T-helper 17 cell (primary cell): Measurements from ENCODE around the gene PLEKHA7. TPM values are rescaled to one million over a fixed set of nuclear protein-coding genes. Genes with fewer than 3 reads are reported as not detected.
"Not testable (repeated sequence)": the region's sequence is repeated elsewhere in the genome, so short reads cannot be mapped to it uniquely, and the experiment has no call there.

Experiments used
- ATAC-seq: fragments of 150-1000 bp; cut with Tn5 transposase; 2 replicates; pipeline ENCODE4 v1.10.0; 2021; ENCODE audit warnings: mild to moderate bottlenecking, moderate library complexity
- DNase-seq, 3 donors: peaks; one replicate each; pipeline versions ENCODE4 v3.0.0 to v3.0.0-alpha.2; 2020 to 2021
- H3K9me3 ChIP-seq: one replicate; pipeline ENCODE4 v1.7.0; 2013; ENCODE audit warnings: low read length, mild to moderate bottlenecking; ENCODE audit not compliant: control insufficient read depth, poor library complexity, severe bottlenecking
- H3K27ac Mint-ChIP-seq: one replicate; pipeline ENCODE4 v1.8.0; 2022; ENCODE audit warnings: mild to moderate bottlenecking, moderate library complexity, mixed read lengths
- H3K27me3 Mint-ChIP-seq: one replicate; pipeline ENCODE4 v1.8.0; 2022; ENCODE audit warnings: mixed read lengths
- H3K36me3 Mint-ChIP-seq: one replicate; pipeline ENCODE4 v1.8.0; 2022; ENCODE audit warnings: low read depth, mixed read lengths
- H3K4me1 Mint-ChIP-seq: one replicate; pipeline ENCODE4 v1.8.0; 2022; ENCODE audit warnings: mild to moderate bottlenecking, mixed read lengths
- H3K4me3 Mint-ChIP-seq: one replicate; pipeline ENCODE4 v1.8.0; 2022; ENCODE audit warnings: mild to moderate bottlenecking, moderate library complexity, mixed read lengths
- total RNA-seq, 4 donors: library from RNA in 2 of 4; stranded (reverse) in 2 of 4; gene quantifications; one replicate each; pipeline ENCODE4 v1.2.3 and lab custom pipeline; 2022 to 2026

The PLEKHA7 gene, protein sequence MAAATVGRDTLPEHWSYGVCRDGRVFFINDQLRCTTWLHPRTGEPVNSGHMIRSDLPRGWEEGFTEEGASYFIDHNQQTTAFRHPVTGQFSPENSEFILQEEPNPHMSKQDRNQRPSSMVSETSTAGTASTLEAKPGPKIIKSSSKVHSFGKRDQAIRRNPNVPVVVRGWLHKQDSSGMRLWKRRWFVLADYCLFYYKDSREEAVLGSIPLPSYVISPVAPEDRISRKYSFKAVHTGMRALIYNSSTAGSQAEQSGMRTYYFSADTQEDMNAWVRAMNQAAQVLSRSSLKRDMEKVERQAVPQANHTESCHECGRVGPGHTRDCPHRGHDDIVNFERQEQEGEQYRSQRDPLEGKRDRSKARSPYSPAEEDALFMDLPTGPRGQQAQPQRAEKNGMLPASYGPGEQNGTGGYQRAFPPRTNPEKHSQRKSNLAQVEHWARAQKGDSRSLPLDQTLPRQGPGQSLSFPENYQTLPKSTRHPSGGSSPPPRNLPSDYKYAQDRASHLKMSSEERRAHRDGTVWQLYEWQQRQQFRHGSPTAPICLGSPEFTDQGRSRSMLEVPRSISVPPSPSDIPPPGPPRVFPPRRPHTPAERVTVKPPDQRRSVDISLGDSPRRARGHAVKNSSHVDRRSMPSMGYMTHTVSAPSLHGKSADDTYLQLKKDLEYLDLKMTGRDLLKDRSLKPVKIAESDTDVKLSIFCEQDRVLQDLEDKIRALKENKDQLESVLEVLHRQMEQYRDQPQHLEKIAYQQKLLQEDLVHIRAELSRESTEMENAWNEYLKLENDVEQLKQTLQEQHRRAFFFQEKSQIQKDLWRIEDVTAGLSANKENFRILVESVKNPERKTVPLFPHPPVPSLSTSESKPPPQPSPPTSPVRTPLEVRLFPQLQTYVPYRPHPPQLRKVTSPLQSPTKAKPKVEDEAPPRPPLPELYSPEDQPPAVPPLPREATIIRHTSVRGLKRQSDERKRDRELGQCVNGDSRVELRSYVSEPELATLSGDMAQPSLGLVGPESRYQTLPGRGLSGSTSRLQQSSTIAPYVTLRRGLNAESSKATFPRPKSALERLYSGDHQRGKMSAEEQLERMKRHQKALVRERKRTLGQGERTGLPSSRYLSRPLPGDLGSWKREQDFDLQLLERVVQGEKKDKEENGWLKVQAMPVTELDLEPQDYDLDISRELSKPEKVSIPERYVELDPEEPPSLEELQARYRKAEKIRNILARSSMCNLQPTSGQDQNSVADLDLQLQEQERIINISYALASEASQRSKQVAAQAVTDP
- 10 to 100 TPM in 1 of 2 donors, 1 to 10 TPM in 1; 5.3 to 10.9 TPM for total RNA-seq
- 3.0 to 8.4 reads per million in 2 donors for total RNA-seq (lab: John Stamatoyannopoulos, UW)

DNA sequence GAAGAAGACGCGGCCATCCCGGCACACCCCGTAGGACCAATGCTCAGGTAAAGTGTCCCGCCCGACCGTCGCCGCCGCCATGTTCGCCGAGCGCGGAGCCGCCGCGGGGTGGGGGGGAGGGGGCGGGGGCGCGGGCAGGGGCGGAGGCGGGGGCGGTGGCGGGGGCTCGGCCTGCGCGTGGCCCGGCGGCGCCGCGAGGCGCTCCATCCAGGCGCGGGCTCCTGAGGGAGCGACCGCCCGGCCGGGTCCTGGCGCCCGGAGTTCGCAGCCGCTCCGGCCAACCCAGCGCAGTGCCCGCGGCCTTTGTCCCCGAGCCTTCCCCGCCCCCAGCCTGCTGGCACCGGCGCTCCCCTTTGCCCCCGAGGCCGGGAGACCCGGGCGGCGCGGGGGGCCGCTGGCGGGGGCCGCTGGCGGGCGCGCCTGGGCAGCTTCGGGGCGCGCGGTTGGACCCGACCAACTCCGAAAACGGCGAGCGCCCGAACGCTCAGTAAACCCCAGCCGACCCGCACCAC, at the start of gene PLEKHA7:
Gene PLEKHA7, minus strand, starts transcription at position 94 of the 512 bp plus-strand sequence. Its CDS starts 13 bp downstream, at position 81.
- Mint-ChIP-seq H3K27me3 (peaks cover 16% of the 10 kb centered on the region), H3K36me3 (peaks cover 2% of the 10 kb centered on the region), H3K4me3 (peak within 1 kb of the TSS; percentile 96), H3K4me1 (peaks cover 6% of the 10 kb centered on the region), H3K27ac (peak within 1 kb of the TSS; percentile 92)
- ATAC-seq (peak; percentile 65), DNase-seq (no peak)
- no peaks in the 10 kb centered on the region for H3K9me3 ChIP-seq

DNA sequence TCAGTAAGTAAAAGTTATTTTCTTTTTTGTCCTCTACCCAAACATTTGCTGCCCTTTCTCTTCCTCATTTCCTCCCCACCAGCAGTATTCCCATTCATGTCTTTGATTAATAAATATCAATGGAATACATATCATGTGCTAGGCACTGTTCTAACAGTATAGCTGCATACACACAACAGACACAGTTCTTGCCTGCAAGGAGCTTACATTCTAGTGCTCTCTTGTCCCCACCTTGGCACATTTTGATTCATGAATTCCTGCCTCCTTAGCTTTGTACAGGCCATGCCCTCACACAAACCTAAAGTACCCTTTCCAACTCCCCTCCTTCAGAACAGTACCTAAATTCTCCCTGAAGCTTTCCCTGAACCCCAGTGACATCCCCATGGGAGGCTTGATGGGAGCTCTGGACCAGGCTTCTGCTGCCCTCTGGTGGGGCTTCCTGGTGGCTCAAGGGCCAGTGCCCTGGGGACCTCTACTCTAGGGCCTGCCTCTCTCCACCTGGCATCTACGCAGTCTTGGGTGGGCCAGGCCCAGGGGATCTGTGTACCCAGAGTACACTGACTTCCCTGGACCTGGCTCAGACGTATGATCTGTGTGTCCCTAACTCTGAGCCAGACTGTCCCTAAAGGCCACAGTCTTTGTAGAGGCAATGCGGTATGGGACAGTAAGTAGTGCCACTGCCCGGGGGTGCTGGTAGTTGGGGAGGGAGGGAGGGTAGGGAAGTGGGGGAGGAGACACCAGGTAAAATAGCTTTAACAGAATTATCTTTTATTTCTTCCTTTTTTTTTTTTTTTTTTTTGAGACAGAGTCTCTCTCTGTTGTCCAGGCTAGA, 49.2 kb upstream of the PLEKHA7 start:
- H3K36me3 Mint-ChIP-seq = no peaks in the 10 kb centered on the region
- no peak overlapping the region for H3K4me3 Mint-ChIP-seq
- no peaks in the 10 kb centered on the region for H3K9me3 ChIP-seq
- H3K4me1 Mint-ChIP-seq = peaks cover 2% of the 10 kb centered on the region
- H3K27ac Mint-ChIP-seq = no peak overlapping the region
- DNase-seq (peak in 2 of 3 donors; percentile 16 to 28), ATAC-seq (peak; percentile 70)
- H3K27me3 Mint-ChIP-seq = peaks cover 4% of the 10 kb centered on the region

DNA sequence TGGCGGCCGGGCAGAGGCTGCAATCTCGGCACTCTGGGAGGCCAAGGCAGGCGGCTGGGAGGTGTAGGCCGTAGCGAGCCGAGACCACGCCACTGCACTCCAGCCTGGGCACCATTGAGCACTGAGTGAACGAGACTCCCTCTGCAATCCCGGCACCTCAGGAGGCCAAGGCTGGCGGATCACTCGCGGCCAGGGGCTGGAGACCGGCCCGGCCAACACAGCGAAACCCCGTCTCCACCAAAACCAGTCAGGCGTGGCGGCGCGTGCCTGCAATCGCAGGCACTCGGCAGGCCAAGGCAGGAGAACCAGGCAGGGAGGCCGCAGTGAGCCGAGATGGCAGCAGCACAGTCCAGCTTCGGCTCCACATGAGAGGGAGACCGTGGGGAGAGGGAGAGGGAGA, 36.9 kb upstream of the PLEKHA7 start:
- H3K36me3 Mint-ChIP-seq, H3K4me3 Mint-ChIP-seq, DNase-seq, H3K27ac Mint-ChIP-seq, H3K4me1 Mint-ChIP-seq, H3K27me3 Mint-ChIP-seq, ATAC-seq, H3K9me3 ChIP-seq: not testable (repeated sequence)

DNA sequence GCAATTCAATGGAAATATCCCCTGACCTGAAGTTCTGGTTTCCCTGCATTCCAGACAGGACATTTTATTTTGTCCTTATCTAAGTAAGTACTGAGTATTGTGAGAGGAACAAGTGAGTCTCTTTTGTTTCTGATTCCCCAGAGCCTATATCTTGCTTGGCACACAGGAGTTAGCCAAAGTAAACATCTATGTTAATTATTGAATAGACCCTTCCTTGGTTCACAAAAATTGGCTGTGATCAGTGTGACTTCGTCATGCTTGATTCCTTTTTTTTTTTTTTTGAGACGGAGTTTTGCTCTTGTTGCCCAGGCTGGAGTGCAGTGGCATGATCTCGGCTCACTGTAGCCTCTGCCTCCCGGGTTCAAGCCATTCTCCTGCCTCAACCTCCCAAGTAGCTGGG, 34.3 kb upstream of the PLEKHA7 start:
- not testable (repeated sequence) for H3K27ac Mint-ChIP-seq, H3K9me3 ChIP-seq, ATAC-seq, H3K4me1 Mint-ChIP-seq, DNase-seq, H3K27me3 Mint-ChIP-seq, H3K36me3 Mint-ChIP-seq, H3K4me3 Mint-ChIP-seq

DNA sequence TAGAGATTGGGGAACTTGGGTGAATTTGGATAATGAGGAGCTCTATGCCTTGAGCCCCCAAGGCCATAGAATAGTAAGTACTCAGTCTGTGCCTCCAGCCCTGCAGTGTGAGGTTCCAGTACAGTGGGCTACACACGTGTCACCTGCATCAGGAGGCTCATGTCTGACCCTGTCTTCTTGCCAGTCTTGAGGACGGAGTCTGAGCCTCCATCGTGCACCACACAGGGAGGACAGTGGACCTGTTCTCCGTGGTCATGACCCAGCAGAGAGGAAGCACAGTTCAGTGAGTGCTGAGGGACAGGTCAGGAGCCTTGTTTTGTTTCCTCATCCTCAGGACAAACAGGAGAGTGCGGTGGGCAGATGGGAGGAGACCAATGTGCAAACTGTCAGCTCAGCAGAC, 32.5 kb upstream of the PLEKHA7 start:
- peaks cover 13% of the 10 kb centered on the region for H3K27me3 Mint-ChIP-seq
- H3K9me3 ChIP-seq = no peaks in the 10 kb centered on the region
- no peak for DNase-seq
- H3K4me3 Mint-ChIP-seq = no peak overlapping the region
- no peak overlapping the region for H3K27ac Mint-ChIP-seq
- ATAC-seq = no peak
- no peaks in the 10 kb centered on the region for H3K36me3 Mint-ChIP-seq
- H3K4me1 Mint-ChIP-seq = peaks cover 2% of the 10 kb centered on the region

DNA sequence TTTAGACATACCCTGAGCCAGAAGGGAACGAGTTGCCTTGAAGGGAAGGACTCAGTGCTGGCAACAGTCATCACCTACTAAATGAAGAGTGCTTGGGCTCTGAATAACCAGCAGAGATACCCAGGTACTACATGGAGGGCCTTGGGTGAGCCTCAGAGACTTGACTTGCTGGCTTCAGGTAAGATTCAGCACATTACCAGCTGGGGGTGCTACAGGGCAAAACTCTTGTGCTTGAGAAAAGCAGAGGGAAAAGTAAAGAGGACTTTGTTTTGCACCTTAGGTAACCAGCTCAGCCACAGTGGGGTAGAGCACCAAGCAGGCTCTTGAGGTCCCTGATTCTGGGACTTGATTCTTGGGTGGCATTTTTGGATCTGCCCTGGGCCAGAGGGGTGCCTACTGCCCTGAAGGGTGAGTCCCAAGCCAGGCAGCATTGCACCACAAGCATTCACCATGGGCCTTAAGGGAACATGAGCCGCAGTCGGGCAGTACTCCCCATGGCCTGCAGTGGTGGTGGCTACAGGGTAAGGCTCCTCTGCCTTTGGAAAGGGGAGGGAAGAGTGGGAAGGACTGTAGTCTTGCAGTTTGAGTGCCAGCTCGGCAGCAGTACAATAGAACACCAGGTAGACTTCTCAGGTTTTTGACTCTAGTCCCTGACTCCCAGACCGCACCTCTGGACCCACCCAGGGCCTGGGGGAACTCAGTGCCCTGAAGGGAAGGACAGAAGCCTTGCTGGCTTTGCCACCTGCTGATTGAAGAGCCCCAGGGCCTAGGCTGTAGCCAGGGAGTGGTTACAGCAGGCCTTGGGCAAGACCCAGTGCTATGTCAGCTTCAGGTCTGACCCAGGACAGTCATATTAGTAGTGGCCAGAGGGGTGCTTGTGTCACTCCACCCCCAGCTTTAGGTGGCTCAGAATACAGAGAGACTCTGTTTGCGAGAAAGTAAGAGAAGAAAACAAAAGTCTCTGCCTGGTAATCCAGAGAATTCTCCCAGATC, 22.7 kb upstream of the PLEKHA7 start:
- ATAC-seq = no peak
- DNase-seq = no peak
- H3K36me3 Mint-ChIP-seq = peaks cover 2% of the 10 kb centered on the region
- no peak overlapping the region for H3K27ac Mint-ChIP-seq
- H3K4me3 Mint-ChIP-seq = no peak overlapping the region
- peaks cover 16% of the 10 kb centered on the region for H3K27me3 Mint-ChIP-seq
- H3K9me3 ChIP-seq = no peaks in the 10 kb centered on the region
- no peaks in the 10 kb centered on the region for H3K4me1 Mint-ChIP-seq

DNA sequence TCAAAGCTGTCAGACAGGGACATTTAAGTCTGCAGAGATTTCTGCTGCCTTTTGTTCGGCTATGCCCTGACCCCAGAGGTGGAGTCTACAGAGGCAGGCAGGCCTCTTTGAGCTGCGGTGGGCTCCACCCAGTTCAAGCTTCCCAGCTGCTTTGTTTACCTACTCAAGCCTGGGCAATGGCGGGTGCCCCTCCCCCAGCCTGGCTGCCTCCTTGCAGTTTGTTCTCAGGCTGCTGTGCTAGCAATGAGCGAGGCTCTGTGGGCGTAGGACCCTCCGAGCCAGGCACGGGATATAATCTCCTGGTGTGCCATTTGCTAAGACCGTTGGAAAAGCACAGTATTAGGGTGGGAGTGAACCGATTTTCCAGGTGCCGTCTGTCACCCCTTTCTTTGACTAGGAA, 19.8 kb upstream of the PLEKHA7 start:
- not testable (repeated sequence) for ATAC-seq

DNA sequence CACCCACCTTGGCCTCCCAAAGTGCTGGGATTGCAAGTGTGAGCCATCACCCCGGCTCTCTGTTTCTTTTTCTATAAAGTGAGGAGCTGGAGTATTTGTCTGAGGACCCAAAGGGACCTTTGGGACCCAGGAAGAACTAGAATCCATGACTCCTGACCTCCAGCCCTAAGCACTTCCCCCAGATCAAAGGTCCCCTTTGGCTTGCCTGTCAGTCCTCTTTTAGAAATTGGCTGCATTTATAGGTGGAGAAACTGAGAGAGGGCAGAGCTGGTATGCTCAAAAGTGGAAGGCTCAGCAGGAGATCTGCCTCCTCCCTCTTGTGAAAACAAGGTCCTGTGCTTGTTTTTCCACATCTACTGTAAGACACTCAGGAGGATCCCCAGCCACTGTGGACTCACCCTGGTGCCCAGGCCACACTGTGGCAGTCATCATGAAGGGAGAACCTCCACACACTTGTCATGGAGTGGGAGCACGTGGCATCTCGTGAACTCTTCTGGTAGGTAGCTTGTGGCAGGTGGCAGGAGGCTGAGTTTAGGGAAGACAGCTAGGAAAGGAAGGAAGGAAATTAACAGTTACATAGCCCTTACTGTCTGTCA, 12.4 kb upstream of the PLEKHA7 start:
- no peak for DNase-seq
- H3K27ac Mint-ChIP-seq = no peak overlapping the region
- peaks cover 5% of the 10 kb centered on the region for H3K27me3 Mint-ChIP-seq
- peaks cover 5% of the 10 kb centered on the region for H3K36me3 Mint-ChIP-seq
- no peak overlapping the region for H3K4me3 Mint-ChIP-seq
- ATAC-seq = no peak
- peaks cover 2% of the 10 kb centered on the region for H3K4me1 Mint-ChIP-seq
- H3K9me3 ChIP-seq = no peaks in the 10 kb centered on the region

More for the DNA sequence above, 19.8 kb upstream of the PLEKHA7 start:
- H3K9me3 ChIP-seq, H3K27ac Mint-ChIP-seq, H3K4me3 Mint-ChIP-seq, H3K27me3 Mint-ChIP-seq, H3K36me3 Mint-ChIP-seq, H3K4me1 Mint-ChIP-seq, DNase-seq: not testable (repeated sequence)

DNA sequence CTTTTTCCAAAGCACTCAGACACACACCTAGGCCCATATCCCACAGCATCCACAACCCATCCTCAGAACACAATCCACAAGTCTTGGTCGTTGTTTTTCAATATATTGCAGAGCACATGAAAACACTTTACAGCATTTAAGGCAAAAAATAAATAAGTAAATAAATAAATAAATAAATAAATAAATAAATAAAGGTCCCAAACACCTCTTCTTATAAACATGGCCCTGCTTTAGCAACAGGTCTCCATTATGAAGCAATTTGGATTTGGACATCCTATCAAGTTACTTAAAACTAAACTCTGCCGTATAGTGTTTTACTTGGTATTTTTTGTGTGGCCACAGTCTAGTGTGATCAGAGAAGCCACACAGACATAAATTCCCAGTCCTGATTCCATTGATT, 10.7 kb upstream of the PLEKHA7 start:
- Mint-ChIP-seq H3K27ac (no peak overlapping the region), H3K36me3 (peaks cover 7% of the 10 kb centered on the region), H3K27me3 (peaks cover 5% of the 10 kb centered on the region), H3K4me1 (peaks cover 2% of the 10 kb centered on the region), H3K4me3 (no peak overlapping the region)
- H3K9me3 ChIP-seq = no peaks in the 10 kb centered on the region
- DNase-seq (no peak), ATAC-seq (no peak)

DNA sequence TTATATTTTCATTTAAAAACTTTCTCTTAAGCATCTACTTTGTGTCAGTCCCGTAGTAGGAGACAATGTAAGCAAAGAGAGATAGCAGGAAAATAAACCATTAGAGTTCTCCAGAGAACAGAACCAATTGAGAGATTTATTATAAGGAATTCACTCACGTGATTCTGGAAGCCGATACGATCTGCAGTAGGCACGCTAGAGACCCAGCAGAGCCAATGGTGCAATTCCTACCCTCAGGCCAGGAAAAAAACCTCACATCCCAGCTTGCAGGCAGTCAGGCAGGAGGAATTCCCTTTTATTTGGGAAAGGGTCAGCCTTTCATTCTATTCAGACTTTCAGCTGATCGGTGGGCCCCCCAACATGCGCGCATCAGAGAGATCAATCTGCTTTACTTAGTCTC, 7.3 kb upstream of the PLEKHA7 start:
- DNase-seq (no peak), ATAC-seq (no peak)
- H3K9me3 ChIP-seq = no peaks in the 10 kb centered on the region
- H3K27me3 Mint-ChIP-seq = peaks cover 5% of the 10 kb centered on the region
- H3K27ac Mint-ChIP-seq = no peak overlapping the region
- no peak overlapping the region for H3K4me3 Mint-ChIP-seq
- peaks cover 5% of the 10 kb centered on the region for H3K36me3 Mint-ChIP-seq
- peaks cover 2% of the 10 kb centered on the region for H3K4me1 Mint-ChIP-seq

DNA sequence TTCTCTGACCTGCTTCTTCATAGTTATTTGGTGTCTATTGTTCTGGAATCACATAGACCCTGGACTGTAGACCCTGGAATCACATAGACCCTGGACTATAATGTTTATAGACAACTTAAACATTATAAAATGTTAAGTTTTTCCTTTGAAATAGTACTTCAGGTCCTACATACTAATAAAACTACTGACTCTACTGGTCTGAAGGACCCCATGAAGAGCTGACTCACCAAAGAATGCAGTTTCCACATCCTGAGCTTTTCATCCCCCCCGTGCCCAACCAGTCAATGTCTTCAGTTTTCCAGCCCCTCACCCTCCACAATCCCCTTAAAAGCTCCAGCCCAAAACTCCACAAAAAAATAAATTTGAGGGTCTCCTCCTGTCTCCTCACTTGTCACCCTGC, 6.6 kb upstream of the PLEKHA7 start:
- DNase-seq = no peak
- peaks cover 2% of the 10 kb centered on the region for H3K4me1 Mint-ChIP-seq
- ATAC-seq = no peak
- H3K27ac Mint-ChIP-seq = no peak overlapping the region
- H3K27me3 Mint-ChIP-seq = peaks cover 10% of the 10 kb centered on the region
- H3K4me3 Mint-ChIP-seq = no peak overlapping the region
- H3K36me3 Mint-ChIP-seq = peaks cover 4% of the 10 kb centered on the region
- no peaks in the 10 kb centered on the region for H3K9me3 ChIP-seq
